HG03196 (cell line): ENCODE results near the gene IL10RA.
A peak's percentile ranks its signal among the peaks of the same experiment; 100 is the strongest.
"Not testable (repeated sequence)": the region's sequence is repeated elsewhere in the genome, so short reads cannot be mapped to it uniquely, and the experiment has no call there.

Experiments
- ATAC-seq: cut with Tn5 transposase; IDR thresholded peaks from one replicate; pipeline ENCODE4 v1.9.1; 2021; ENCODE audit not compliant: unreplicated experiment

Gene IL10RA

GRCh38 chr11:117961896-117962295 lies 24.3 kb upstream of the IL10RA start:
- ATAC-seq, result no peak

GRCh38 chr11:117962826-117963225 lies 23.4 kb upstream of the IL10RA start:
- ATAC-seq, result no peak

- no peak for ATAC-seq
These were observed 19.3 kb upstream of the IL10RA start for GRCh38 chr11:117966908-117967307.

GRCh38 chr11:117969160-117969991 lies 16.8 kb upstream of the IL10RA start:
- ATAC-seq, result no peak

GRCh38 chr11:117970400-117971024 lies 15.7 kb upstream of the IL10RA start:
- ATAC-seq, result no peak

GRCh38 chr11:117972044-117972443 lies 14.2 kb upstream of the IL10RA start:
- ATAC-seq, result no peak

- ATAC-seq, result no peak
These were observed 13.3 kb upstream of the IL10RA start for GRCh38 chr11:117972629-117973502.

- ATAC-seq, result no peak
These were observed 12.7 kb upstream of the IL10RA start for GRCh38 chr11:117973503-117973860.

- no peak for ATAC-seq
These were observed 9.7 kb upstream of the IL10RA start for GRCh38 chr11:117976445-117976844.

GRCh38 chr11:117977029-117977428 lies 9.2 kb upstream of the IL10RA start:
- no peak for ATAC-seq

GRCh38 chr11:117977612-117978264 lies 8.5 kb upstream of the IL10RA start:
- not testable (repeated sequence) for ATAC-seq

- not testable (repeated sequence) for ATAC-seq
These were observed 7.8 kb upstream of the IL10RA start for GRCh38 chr11:117978291-117978910.

- no peak for ATAC-seq
These were observed 7.2 kb upstream of the IL10RA start for GRCh38 chr11:117978991-117979390.

- ATAC-seq, result no peak
These were observed 6.5 kb upstream of the IL10RA start for GRCh38 chr11:117979481-117980211.

- ATAC-seq, result no peak
These were observed 5.9 kb upstream of the IL10RA start for GRCh38 chr11:117980280-117980679.

- no peak for ATAC-seq
These were observed 5.5 kb upstream of the IL10RA start for GRCh38 chr11:117980720-117981119.

- no peak for ATAC-seq
These were observed 3.1 kb upstream of the IL10RA start for GRCh38 chr11:117983163-117983475.

GRCh38 chr11:117984476-117984875 lies 1.7 kb upstream of the IL10RA start:
- ATAC-seq, result no peak

GRCh38 chr11:117986981-117987574 lies 884 bp downstream of the IL10RA start:
- peak; percentile 50 for ATAC-seq
